MM.1S (cell line): ENCODE results near the gene NDUFS7.
"Not testable (repeated sequence)": the region's sequence is repeated elsewhere in the genome, so short reads cannot be mapped to it uniquely, and the experiment has no call there.

Source experiments
- DNase-seq: peaks from one replicate; pipeline ENCODE4 v3.0.0-alpha.2; 2015
- H2AFZ ChIP-seq: fragments of 300-600 bp; sonication (generic); 2 replicates; pipeline ENCODE4 v1.6.0; 2016; ENCODE audit warnings: antibody characterized with exemption, low read length
- H3F3A ChIP-seq: fragments of 300-600 bp; sonication (generic); 2 replicates; pipeline ENCODE4 v1.6.1; 2016; ENCODE audit warnings: mild to moderate bottlenecking, antibody characterized with exemption, low read length, moderate library complexity, mixed read lengths; ENCODE audit not compliant: insufficient read depth
- H3K27ac ChIP-seq: fragments of 300-600 bp; sonication (generic); 2 replicates; pipeline ENCODE4 v1.5.1; 2016; ENCODE audit warnings: mild to moderate bottlenecking, low read length
- H3K27me3 ChIP-seq: fragments of 300-600 bp; sonication (generic); replicated peaks from 2 replicates; pipeline ENCODE4 v1.6.0; 2016; ENCODE audit warnings: low read length; ENCODE audit not compliant: insufficient read depth
- H3K36me3 ChIP-seq: fragments of 300-600 bp; sonication (generic); replicated peaks from 2 replicates; pipeline ENCODE4 v1.6.1; 2016; ENCODE audit warnings: mild to moderate bottlenecking, low read length, mixed read lengths; ENCODE audit not compliant: insufficient read depth
- H3K4me1 ChIP-seq: fragments of 300-600 bp; sonication (generic); 2 replicates; pipeline ENCODE4 v1.6.1; 2016; ENCODE audit warnings: low read length, mixed read lengths
- H3K4me2 ChIP-seq: fragments of 300-600 bp; sonication (generic); 2 replicates; pipeline ENCODE4 v1.6.0; 2016; ENCODE audit warnings: low read depth, low read length
- H3K4me3 ChIP-seq: fragments of 300-600 bp; sonication (generic); 2 replicates; pipeline ENCODE4 v1.5.1; 2016; ENCODE audit warnings: low read length, mixed read lengths
- H3K79me2 ChIP-seq: fragments of 300-600 bp; sonication (generic); 2 replicates; pipeline ENCODE4 v1.6.1; 2016; ENCODE audit warnings: mixed run types, low read length, mixed read lengths
- H3K9ac ChIP-seq: fragments of 300-600 bp; sonication (generic); 2 replicates; pipeline ENCODE4 v1.6.1; 2016; ENCODE audit warnings: low read length, mixed read lengths
- H3K9me2 ChIP-seq: fragments of 300-600 bp; sonication (generic); replicated peaks from 2 replicates; pipeline ENCODE4 v1.6.1; 2016; ENCODE audit warnings: mild to moderate bottlenecking, low read length, mixed read lengths; ENCODE audit not compliant: insufficient read depth
- H3K9me3 ChIP-seq: fragments of 300-600 bp; sonication (generic); replicated peaks from 2 replicates; pipeline ENCODE4 v1.6.1; 2016; ENCODE audit warnings: mild to moderate bottlenecking, low read length, mixed read lengths; ENCODE audit not compliant: insufficient read depth
- H4K20me1 ChIP-seq: fragments of 300-600 bp; sonication (generic); 2 replicates; pipeline ENCODE4 v1.6.1; 2016; ENCODE audit warnings: mild to moderate bottlenecking, low read length, moderate library complexity, mixed read lengths; ENCODE audit not compliant: insufficient read depth
- EZH2 ChIP-seq: fragments of 300-600 bp; sonication (generic); optimal IDR thresholded peaks from 2 replicates; pipeline ENCODE3; 2017; ENCODE audit warnings: low read depth, mild to moderate bottlenecking, antibody characterized with exemption, low read length, mixed read lengths
- EZH2phosphoT487 ChIP-seq: fragments of 300-600 bp; sonication (generic); IDR thresholded peaks from 2 replicates; pipeline ENCODE4 v1.6.1; 2018; ENCODE audit warnings: antibody characterized with exemption, low read length
- TF ChIP-seq, protein P1 (sequence below): fragments of 300-600 bp; sonication (generic); IDR thresholded peaks from 2 replicates; pipeline ENCODE4 v1.5.1; 2016; ENCODE audit warnings: antibody characterized with exemption, low read length, mixed read lengths

NDUFS7 gene

DNA sequence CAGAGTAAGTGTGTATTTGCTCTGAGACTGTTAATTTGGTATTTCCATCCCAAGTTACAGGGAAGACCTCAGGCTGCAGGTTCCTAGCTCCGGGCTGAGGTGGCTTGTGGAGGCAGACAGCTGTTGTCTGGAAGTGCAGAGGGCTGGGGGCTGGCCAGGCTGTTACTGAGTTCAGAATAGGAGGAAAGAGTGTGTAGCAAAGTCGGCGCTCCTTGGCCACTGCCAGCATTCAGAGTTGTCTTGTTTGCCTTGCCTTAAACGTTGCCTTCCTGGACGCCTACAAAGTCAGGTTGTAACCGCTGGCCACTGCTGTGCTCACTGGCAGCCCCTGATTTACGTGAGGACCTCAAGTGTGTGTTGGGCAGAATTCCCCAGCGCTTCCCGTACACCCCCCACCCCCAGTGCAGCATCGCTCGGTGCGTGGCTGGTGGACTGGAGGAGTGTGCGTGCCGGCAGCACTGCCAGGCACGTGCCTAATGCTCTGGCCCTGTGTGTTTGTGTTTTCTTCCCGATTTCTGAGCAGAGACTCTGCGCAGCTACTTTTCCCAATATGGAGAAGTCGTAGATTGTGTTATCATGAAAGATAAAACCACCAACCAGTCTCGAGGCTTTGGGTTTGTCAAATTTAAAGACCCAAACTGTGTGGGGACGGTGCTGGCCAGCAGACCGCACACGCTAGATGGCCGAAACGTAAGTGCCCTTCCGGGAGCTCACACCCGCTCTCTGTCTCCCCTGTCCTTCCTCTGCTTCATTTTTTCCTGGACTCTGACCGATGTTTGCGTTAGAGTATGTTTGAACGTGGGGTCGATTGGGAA is 34.2 kb downstream of the NDUFS7 start:
- Histone ChIP-seq H3K4me1 (peaks cover 10% of the 10 kb centered on the region), H3K9me3 (no peaks in the 10 kb centered on the region), H4K20me1 (peaks cover 64% of the 10 kb centered on the region), H3K9me2 (no peaks in the 10 kb centered on the region), H3K79me2 (peaks cover 99% of the 10 kb centered on the region), H2AFZ (no peak overlapping the region), H3K36me3 (peaks cover 39% of the 10 kb centered on the region), H3K27me3 (no peaks in the 10 kb centered on the region), H3K4me2 (no peak overlapping the region), H3F3A (peaks cover 14% of the 10 kb centered on the region), H3K9ac (no peak overlapping the region), H3K27ac (no peak overlapping the region), H3K4me3 (no peak overlapping the region)
- no peak for DNase-seq
- TF ChIP-seq EZH2 = no peak
- TF ChIP-seq, protein P1, sequence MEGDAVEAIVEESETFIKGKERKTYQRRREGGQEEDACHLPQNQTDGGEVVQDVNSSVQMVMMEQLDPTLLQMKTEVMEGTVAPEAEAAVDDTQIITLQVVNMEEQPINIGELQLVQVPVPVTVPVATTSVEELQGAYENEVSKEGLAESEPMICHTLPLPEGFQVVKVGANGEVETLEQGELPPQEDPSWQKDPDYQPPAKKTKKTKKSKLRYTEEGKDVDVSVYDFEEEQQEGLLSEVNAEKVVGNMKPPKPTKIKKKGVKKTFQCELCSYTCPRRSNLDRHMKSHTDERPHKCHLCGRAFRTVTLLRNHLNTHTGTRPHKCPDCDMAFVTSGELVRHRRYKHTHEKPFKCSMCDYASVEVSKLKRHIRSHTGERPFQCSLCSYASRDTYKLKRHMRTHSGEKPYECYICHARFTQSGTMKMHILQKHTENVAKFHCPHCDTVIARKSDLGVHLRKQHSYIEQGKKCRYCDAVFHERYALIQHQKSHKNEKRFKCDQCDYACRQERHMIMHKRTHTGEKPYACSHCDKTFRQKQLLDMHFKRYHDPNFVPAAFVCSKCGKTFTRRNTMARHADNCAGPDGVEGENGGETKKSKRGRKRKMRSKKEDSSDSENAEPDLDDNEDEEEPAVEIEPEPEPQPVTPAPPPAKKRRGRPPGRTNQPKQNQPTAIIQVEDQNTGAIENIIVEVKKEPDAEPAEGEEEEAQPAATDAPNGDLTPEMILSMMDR = no peak
- no peak for TF ChIP-seq EZH2phosphoT487

DNA sequence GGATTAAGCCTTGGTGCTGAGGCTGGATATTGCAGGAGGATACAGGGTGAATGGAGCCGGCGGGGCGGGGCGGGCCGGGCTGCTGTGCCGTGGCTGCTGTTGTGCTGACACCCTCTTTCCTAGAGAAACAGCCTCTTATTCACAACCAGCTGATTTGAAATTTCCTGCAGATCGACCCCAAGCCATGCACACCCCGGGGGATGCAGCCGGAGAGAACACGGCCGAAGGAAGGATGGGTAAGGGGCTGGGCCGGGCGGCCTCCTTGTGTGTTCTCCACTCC is 34.7 kb downstream of the NDUFS7 start:
- no peak overlapping the region for H2AFZ ChIP-seq
- no peak for TF ChIP-seq EZH2
- TF ChIP-seq, protein P1 = no peak
- TF ChIP-seq EZH2phosphoT487 = no peak
- no peak overlapping the region for H3K4me3 ChIP-seq
- H3K27ac ChIP-seq = no peak overlapping the region
- H3K9me3 ChIP-seq = no peaks in the 10 kb centered on the region
- DNase-seq = no peak
- peaks cover 12% of the 10 kb centered on the region for H3F3A ChIP-seq
- no peaks in the 10 kb centered on the region for H3K27me3 ChIP-seq
- H3K9me2 ChIP-seq = no peaks in the 10 kb centered on the region
- H3K4me2 ChIP-seq = no peak overlapping the region
- peaks cover 42% of the 10 kb centered on the region for H3K36me3 ChIP-seq
- H4K20me1 ChIP-seq = peaks cover 59% of the 10 kb centered on the region
- peaks cover 4% of the 10 kb centered on the region for H3K4me1 ChIP-seq
- H3K9ac ChIP-seq = no peak overlapping the region
- H3K79me2 ChIP-seq = peaks cover 99% of the 10 kb centered on the region

DNA sequence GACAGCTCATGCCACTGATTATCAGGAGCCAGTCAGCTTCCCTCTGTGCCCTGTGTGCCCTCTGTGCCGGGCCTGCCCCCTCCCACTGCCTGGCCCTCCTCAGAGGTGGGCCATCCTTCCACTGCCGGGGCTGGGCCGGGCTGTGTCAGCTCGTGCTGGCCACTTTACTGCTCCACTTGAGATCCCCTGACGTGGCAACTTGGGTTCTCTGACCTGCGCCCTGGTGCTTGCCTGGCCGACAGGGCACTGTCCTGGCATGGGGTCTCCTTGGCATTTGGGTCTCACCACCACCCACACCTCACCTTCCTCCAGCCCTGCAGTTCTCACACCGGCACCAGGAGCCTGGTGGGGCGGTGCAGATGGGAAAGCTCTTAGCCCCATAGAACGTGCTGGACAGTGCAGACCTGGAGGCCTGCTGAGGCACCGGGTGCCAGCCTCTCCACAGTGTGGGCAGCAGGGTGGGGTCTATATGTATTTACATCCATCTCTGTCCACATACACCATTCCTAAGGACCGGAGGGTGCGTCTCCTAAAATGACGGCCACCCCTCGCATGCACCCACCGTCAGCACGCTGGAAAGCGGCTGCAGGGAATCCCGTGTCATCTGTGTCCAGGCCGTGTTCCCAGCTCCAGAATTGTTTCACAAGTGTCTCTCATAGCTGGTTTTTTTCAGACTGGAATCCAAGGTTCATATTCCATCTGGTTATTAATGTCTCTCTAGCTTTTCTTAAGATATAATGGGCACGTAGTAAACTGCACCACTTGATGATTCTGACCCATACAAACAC is 35.4 kb downstream of the NDUFS7 start:
- H3K27ac ChIP-seq = no peak overlapping the region
- peaks cover 98% of the 10 kb centered on the region for H3K79me2 ChIP-seq
- no peaks in the 10 kb centered on the region for H3K27me3 ChIP-seq
- H2AFZ ChIP-seq = no peak overlapping the region
- no peak overlapping the region for H3K4me2 ChIP-seq
- H4K20me1 ChIP-seq = peaks cover 52% of the 10 kb centered on the region
- no peaks in the 10 kb centered on the region for H3K9me2 ChIP-seq
- no peak for TF ChIP-seq EZH2
- TF ChIP-seq, protein P1 = no peak
- TF ChIP-seq EZH2phosphoT487 = no peak
- H3K9ac ChIP-seq = no peak overlapping the region
- H3K36me3 ChIP-seq = peaks cover 44% of the 10 kb centered on the region
- no peaks in the 10 kb centered on the region for H3K4me1 ChIP-seq
- H3K4me3 ChIP-seq = no peak overlapping the region
- DNase-seq = no peak
- no peaks in the 10 kb centered on the region for H3K9me3 ChIP-seq
- H3F3A ChIP-seq = peaks cover 5% of the 10 kb centered on the region; the same call in 1 of the 2 replicates

DNA sequence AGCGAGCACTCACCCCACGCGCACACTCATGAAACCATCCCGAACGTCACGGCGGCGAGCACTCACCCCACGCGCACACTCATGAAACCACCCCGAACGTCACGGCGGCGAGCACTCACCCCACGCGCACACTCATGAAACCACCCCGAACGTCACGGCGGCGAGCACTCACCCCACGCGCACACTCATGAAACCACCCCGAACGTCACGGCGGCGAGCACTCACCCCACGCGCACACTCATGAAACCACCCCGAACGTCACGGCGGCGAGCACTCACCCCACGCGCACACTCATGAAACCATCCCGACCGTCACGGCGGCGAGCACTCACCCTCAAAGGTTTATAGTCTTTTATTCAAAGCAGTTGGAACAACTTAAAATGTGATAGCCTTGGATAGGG is 36.4 kb downstream of the NDUFS7 start:
- Histone ChIP-seq H3K79me2 (peaks cover 97% of the 10 kb centered on the region), H4K20me1 (peaks cover 46% of the 10 kb centered on the region), H3K36me3 (peaks cover 46% of the 10 kb centered on the region)
- H2AFZ ChIP-seq, H3K27me3 ChIP-seq, DNase-seq, H3K9me3 ChIP-seq, H3K9ac ChIP-seq, H3K4me1 ChIP-seq, H3K27ac ChIP-seq, H3K4me2 ChIP-seq, H3K4me3 ChIP-seq, H3F3A ChIP-seq, H3K9me2 ChIP-seq: not testable (repeated sequence)
